ENCODE measurements around the gene SPATS1. TPM values are rescaled to one million over a fixed set of nuclear protein-coding genes. Genes with fewer than 3 reads are reported as not detected.

The SPATS1 gene
- total RNA-seq, 4 donors from 2014 or later: not detected

DNA sequence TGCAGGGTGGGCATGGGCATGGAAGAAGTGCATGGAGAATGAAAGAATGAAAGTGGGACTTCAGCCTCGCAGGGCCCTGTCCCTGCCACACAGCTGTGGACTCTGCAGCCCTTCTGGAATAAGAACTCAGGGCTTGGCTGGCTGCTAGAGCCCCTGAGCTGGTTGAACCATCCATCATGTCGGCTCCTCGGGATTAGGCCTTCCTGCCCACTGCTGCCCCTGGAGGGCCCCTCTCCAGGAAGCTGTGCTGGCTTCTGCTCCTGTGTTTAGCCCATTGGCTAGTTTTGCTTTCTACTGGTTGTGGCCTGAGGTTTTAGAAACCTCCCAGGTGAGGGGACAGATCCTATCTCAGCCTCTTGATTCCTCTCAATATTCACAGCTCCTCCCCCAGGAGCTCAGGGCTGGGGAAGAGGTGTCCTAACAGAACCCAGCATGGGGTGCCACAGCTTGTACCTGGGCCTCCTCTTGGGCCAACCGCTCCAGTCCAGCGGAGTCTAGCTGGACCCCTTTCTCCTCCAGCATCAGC is 37.2 kb upstream of the SPATS1 start:
- H3K36me3 ChIP-seq: peaks cover 42 to 100% (median 58%) of the 10 kb centered on the region in 3 donors
- H3K9me3 ChIP-seq: no peaks in the 10 kb centered on the region
- intact Hi-C loops (cut with DNase I): no loop called here
- TF ChIP-seq, protein P1, sequence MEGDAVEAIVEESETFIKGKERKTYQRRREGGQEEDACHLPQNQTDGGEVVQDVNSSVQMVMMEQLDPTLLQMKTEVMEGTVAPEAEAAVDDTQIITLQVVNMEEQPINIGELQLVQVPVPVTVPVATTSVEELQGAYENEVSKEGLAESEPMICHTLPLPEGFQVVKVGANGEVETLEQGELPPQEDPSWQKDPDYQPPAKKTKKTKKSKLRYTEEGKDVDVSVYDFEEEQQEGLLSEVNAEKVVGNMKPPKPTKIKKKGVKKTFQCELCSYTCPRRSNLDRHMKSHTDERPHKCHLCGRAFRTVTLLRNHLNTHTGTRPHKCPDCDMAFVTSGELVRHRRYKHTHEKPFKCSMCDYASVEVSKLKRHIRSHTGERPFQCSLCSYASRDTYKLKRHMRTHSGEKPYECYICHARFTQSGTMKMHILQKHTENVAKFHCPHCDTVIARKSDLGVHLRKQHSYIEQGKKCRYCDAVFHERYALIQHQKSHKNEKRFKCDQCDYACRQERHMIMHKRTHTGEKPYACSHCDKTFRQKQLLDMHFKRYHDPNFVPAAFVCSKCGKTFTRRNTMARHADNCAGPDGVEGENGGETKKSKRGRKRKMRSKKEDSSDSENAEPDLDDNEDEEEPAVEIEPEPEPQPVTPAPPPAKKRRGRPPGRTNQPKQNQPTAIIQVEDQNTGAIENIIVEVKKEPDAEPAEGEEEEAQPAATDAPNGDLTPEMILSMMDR (IDR thresholded peaks at IDR 0.05): no peak
- no peak for TF ChIP-seq POLR2A (IDR thresholded peaks at IDR 0.05)
- H3K4me3 ChIP-seq: no peak overlapping the region
- H3K4me1 ChIP-seq: no peaks in the 10 kb centered on the region
- DNase-seq: no peak
- no peaks in the 10 kb centered on the region for H3K27me3 ChIP-seq
- H3K27ac ChIP-seq: no peak overlapping the region
- 100% methylated on average over 2 of the region's 5 CpGs; no CpG with 5 or more reads in 1 of the 2 donors for WGBS, 2 donors

DNA sequence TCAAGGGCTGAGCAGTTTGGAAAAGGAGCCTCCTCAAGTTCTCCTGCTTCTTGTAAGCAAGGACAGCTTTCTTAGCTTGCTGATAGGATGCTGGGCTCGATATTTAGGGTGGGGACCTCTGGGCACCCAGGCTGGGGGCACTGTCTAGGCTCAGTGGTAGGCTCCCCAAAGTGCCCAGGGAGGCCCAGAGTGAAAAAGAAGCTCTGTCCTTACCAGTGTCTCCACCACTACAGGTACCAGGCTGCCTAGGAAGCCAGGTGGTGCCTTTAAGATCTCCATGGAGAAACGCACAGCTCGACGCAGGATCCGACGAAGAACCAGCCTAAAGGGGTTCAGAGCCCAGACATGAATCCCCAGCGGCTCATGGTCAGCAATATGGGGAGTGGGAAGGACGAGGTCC is 35.7 kb upstream of the SPATS1 start:
- Histone ChIP-seq H3K4me3 (no peak overlapping the region), H3K36me3 (peaks cover 38 to 100% (median 48%) of the 10 kb centered on the region in 3 donors), H3K27ac (no peak overlapping the region), H3K9me3 (no peaks in the 10 kb centered on the region), H3K4me1 (peaks cover 0 to 9% (median 1%) of the 10 kb centered on the region in 3 donors), H3K27me3 (no peaks in the 10 kb centered on the region)
- intact Hi-C loops (cut with DNase I): no loop called here
- no peak for TF ChIP-seq POLR2A (IDR thresholded peaks at IDR 0.05)
- TF ChIP-seq, protein P1 (IDR thresholded peaks at IDR 0.05): no peak
- DNase-seq: no peak
- 82 to 87% methylated on average over 5 to 7 of the region's 8 CpGs for WGBS, 2 donors

DNA sequence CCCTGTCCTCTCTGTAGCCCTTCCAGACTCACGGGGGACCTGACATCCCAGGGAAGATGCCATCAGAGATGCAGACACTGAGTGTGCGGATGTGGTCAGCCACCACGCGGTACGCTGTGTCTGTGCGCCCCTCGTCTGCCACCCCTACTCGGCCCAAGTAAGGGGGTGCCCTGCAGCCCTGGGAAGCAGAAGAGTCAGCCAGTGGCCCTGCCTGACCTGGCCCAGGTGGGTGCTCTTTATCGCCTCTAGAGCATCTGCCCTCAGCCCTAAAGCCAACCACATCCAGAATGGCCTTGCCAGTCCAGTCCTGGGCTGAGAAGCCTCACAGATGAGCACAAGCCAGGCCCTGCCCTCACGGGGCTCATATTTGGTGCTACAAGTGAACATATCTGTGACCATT is 35.2 kb upstream of the SPATS1 start:
- H3K27me3 ChIP-seq: no peaks in the 10 kb centered on the region
- peaks cover 2 to 14% (median 6%) of the 10 kb centered on the region in 3 donors for H3K4me1 ChIP-seq
- 85 to 93% methylated on average over 5 to 9 of the region's 10 CpGs for WGBS, 2 donors
- H3K4me3 ChIP-seq: no peak overlapping the region
- TF ChIP-seq POLR2A (IDR thresholded peaks at IDR 0.05): no peak
- TF ChIP-seq, protein P1 (IDR thresholded peaks at IDR 0.05): no peak
- DNase-seq: no peak
- no peak overlapping the region for H3K27ac ChIP-seq
- H3K36me3 ChIP-seq: peaks cover 38 to 97% (median 44%) of the 10 kb centered on the region in 3 donors
- intact Hi-C loops (cut with DNase I): no loop called here
- no peaks in the 10 kb centered on the region for H3K9me3 ChIP-seq

DNA sequence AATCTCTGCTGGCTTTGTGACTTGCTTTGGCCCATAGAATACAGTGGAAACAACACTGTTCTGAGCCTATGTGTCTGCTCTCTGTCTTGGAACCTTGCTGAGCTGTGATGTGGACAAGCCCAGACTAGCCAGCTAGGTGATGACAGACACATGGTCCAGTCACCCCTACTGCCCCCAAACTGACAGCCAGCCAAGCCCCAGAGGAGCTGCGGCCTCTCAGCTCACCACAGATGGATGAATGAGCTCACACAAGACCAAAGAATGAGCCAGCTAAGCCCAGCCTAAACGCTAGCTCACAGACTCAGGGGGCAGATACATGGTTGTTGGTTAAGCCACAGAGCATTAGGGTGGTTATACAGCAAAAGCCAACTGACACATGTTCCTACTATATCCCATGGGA is 33.4 kb upstream of the SPATS1 start:
- no peak for DNase-seq
- no peaks in the 10 kb centered on the region for H3K27me3 ChIP-seq
- H3K4me3 ChIP-seq: no peak overlapping the region
- WGBS, 2 donors: 57 to 73% methylated on average over 1 to 2 of the region's 2 CpGs
- H3K27ac ChIP-seq: no peak overlapping the region
- intact Hi-C loops (cut with DNase I): no loop called here
- TF ChIP-seq POLR2A (IDR thresholded peaks at IDR 0.05): no peak
- TF ChIP-seq, protein P1 (IDR thresholded peaks at IDR 0.05): no peak
- H3K4me1 ChIP-seq: peaks cover 6 to 19% (median 11%) of the 10 kb centered on the region in 3 donors
- peaks cover 23 to 78% (median 33%) of the 10 kb centered on the region in 3 donors for H3K36me3 ChIP-seq
- H3K9me3 ChIP-seq: no peaks in the 10 kb centered on the region

DNA sequence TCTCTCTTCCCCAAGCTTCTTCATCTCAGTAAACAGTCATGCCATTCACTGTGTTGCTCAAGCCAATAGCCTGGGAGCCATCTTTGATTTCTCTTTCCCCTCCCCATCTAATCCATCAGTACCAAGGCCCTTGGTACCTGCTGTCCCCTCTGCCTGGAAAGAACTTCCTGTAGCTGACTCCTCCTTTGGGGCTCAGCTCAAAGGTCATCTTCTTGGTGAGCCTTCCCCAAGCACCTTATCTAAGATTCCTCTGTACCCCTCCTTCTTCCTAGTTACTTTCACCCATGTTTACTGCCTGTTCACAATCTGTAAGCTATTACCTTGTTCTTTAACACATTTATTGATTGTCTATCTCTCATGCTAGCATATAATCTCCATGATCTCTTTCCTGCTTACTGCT is 32.8 kb upstream of the SPATS1 start:
- TF ChIP-seq, protein P1 (IDR thresholded peaks at IDR 0.05): no peak
- TF ChIP-seq POLR2A (IDR thresholded peaks at IDR 0.05): no peak
- no peak for DNase-seq

More for the DNA sequence above, 32.8 kb upstream of the SPATS1 start:
- H3K4me1 ChIP-seq: peaks cover 6 to 19% (median 11%) of the 10 kb centered on the region in 3 donors
- intact Hi-C loops (cut with DNase I): no loop called here
- no peak overlapping the region for H3K27ac ChIP-seq
- H3K27me3 ChIP-seq: no peaks in the 10 kb centered on the region
- no peak overlapping the region for H3K4me3 ChIP-seq
- peaks cover 22 to 73% (median 27%) of the 10 kb centered on the region in 3 donors for H3K36me3 ChIP-seq
- H3K9me3 ChIP-seq: no peaks in the 10 kb centered on the region

All from esophagus squamous epithelium (tissue), 5 donors.